Measurements from ENCODE around the gene TADA2B.

TADA2B gene

GRCh38 chr4:7042503-7043283, 479 bp upstream of the TADA2B start:
- DNase-seq, result peak; percentile 80 to 83

DNA sequence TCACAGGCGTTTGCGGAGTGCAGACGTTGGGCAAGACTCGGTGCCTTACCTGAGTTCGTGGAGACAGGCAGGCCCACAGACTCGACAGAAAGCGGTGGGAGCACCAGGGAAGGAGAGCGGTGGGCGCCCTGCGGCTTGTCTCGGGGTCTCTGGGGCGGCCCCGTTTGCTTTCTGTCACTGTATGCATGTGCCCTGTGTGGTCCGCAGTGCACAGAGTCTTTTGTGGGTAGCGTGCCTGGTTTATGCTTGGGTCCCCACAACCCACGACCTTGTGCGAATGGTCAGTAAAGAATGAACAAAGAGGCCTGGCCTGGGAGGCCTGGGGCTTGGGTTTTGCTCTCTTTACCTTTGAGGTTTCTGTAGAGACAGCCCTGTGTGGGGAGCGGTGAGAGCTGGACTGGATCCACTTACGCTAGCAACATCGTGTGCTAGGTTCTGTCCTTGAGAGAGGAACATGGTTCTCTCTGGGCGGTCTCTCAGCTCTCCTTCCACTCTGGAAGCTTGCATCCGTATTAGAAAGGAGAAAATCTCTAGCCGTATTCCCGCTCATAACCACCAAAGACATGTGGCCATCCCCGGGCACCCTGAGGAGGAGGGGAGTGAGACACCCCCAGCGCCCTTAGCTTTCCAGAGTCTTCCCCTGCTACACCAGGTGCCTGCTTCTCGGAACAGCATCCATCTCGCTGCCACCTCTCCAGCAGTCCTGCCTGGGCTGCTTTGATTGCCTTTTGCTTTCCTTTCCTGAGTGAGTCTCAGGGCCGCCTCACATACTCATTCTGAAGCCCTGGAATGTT, 1.2 kb downstream of the TADA2B start:
- DNase-seq, result no peak

DNA sequence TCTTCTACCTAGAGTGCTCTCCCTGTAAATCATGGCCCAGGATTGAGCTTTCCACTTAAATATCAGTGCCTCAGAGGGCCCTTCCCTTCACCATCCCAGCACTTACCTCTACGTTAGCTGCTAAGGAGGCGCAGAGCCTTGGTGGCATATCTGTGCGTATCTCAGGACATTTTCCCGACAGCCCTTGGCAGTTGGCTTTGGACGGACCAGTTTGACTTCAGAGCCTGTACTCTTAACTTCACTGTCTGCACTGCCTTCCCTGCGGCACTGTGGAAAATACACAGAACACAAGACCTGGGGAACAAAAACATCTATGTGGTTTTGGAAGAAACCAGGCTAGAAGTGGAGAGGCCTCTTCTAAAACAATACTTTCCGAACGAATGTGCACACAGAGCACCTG, 2.4 kb downstream of the TADA2B start:
- no peak for DNase-seq

GRCh38 chr4:7045961-7046921, 3.1 kb downstream of the TADA2B start:
- no peak for DNase-seq

GRCh38 chr4:7046971-7047370, 3.8 kb downstream of the TADA2B start:
- no peak for DNase-seq

DNA sequence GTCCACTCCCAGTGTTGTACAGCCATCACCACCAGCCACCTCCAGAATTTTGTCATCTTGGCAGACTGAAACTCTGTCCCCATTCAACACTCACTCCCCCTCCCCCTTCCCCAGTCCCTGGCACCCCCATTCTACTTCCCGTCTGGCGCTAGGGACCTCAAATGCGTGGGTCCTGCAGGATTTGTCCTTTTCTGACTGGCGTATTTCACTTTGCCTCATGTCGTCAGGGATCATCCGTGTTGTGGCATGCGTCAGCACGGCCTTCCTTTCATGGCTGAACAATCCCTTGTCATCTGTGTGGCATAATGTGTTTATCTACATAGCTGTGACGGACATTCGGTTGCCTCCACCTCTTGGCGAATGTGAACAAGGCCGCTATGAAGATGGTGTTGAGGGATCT, 5.5 kb downstream of the TADA2B start:
- no peak for DNase-seq

DNA sequence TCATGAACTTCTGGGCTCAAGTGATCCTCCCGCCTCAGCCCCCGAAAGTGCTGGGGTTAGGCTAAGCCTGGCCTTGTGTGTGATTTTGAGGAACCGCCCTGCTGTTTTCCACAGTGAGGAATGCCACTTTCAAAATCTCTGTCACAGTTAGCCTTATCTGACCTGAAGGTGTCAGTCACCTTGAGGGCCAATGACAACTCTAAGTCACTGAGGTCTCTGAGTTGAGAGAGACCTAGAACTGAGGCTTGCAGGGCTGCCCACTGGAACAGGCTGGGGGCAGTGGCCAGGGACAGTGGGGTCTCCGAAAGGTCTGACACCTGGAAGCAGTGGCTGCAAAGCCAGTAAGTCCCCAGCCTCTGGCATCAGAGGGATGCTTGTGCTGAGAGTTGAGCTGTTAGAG, 6.1 kb downstream of the TADA2B start:
- DNase-seq, result no peak

- DNase-seq, result no peak
Measured at GRCh38 chr4:7049739-7050138, 6.6 kb downstream of the TADA2B start.

- DNase-seq, result no peak
Measured at GRCh38 chr4:7050481-7051143, 7.4 kb downstream of the TADA2B start.

- DNase-seq, result no peak
Measured at GRCh38 chr4:7051144-7051495, 7.9 kb downstream of the TADA2B start.

- DNase-seq, result no peak
Measured at GRCh38 chr4:7051905-7052304, 8.7 kb downstream of the TADA2B start.

DNA sequence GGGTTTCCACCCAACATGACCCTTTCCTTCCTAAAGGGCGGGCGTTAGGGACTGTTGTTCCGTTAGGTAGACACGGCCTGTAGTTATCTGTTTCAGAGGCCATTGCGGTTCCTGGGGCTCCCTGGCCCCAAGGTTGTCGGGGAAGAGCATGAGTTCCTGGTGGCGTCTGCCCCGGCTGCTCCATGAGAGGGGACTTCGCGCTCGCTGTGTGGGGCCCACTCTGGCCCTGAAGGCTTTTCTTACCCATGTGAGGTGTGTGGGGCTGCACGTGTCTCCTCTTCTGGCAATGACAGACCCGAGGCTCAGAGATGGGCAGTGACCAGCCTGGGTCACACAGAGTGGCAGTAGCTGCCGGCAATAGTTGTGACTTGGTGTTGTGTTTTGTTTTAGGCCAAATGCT, 9.1 kb downstream of the TADA2B start:
- no peak for DNase-seq

GRCh38 chr4:7052923-7053715, 9.9 kb downstream of the TADA2B start:
- no peak for DNase-seq

GRCh38 chr4:7054106-7054880, 11.1 kb downstream of the TADA2B start:
- no peak for DNase-seq

DNA sequence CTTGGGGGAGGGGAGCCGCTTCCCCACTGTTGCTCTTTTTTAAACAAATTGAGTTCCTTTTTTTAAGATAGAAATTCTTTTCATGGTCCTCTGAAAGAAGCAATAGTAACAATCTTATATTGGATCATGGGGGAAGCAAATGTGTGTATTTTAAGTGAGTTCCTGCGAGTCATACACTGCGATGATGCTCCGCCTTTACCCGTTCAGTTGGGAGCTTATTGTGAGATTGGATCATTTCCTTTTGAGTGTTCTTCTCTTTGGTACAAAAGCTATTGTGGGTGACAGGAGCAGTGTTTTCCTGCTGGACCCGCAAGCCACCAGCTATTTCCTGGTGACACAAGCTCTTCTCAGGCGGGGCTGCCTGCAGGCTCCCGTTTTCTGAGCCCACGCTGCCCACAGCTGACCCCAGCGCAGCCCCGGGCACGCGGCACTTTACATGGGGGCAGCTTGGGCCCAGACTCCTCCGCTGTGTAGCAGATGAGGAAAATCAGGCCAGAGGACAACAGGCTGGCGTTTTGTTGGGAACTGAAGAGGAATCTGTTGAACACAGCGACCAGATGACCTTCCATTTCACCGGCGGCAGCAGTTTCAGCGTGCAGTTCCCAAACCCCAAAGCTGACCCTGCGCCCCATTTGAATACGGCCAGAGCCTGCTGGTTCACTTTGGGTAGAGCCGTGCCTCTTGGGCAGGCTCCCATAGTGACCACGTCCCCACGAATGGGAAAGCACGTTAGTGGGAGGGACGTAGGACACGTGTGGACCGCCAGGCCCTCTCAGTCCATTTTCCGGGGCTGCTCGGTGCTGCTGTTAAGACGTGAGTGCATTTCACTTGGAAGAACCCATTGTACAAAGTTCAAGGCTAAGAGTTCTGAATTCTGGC, 12.2 kb downstream of the TADA2B start:
- DNase-seq, result no peak

- no peak for DNase-seq
Measured at GRCh38 chr4:7055990-7056325, 12.8 kb downstream of the TADA2B start.

DNA sequence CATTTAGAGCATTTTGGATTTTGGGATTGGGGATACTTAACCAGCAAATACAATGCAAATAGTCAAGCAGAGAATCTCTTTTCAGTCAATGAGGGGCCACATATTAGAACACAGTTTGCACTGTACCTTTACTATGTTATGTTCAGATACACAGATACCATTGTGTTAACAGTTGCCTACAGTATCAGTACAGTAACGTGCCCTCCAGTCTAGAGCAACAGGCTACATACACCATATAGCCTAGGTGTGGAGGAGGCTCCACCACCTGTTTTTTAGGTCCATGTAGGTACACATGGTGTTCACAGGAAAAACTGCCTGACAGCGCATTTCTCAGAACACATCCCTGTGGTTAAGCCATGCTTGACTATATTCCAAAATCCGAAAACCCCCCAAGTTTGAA, 15.6 kb downstream of the TADA2B start:
- DNase-seq, result no peak

GRCh38 chr4:7059662-7060061, 16.5 kb downstream of the TADA2B start:
- DNase-seq, result no peak

DNA sequence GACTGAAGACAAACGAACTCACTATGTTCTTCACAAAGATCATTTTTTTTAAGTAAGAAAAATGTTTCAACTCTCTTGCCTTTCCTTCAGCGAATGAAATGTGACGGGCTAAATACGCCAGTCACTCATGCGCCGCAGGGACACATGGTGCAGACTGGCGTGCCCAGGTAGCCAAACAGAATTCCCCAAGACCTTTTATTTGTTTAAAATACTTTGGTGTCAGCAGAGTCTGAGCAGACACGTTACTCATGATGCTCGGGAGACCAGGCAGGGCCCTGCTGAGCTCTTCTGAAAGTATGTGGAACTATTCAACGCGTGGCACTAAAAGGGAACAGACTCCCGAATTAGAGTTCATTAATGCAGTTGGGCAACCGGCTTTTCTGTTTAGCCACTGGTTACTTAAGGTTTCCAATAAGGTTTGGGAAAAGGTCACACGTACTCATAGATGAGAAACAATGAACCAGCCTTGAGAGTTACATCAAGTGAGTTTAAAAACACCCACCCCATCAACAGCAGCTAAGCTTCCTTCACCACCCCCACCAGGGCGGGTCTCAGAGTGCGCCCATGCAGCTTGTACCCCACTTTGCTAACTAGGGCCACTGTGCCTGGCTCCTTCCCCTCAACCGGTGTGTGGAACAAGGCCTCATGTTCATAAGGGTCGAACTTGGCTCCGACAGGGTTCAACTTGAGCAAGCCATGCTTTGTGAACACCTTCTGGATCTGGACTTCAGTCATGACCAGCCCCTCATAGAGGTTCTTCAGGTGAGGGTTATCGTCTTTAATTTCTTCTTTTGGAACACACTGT, 17.4 kb downstream of the TADA2B start:
- DNase-seq, result no peak

Data from activated CD4-positive, alpha-beta T cell treated with anti-CD3 and anti-CD28 coated beads, Interleukin-2, amount 50 U/mL, for 4 hours (primary cell).